K562 (cell line): ENCODE measurements around the gene WWOX. TPM values are rescaled to one million over a fixed set of nuclear protein-coding genes. Genes with fewer than 3 reads are reported as not detected.

Experiments used
- ATAC-seq: fragments of 200-7000 bp; cut with Tn5 transposase; 3 replicates; pipeline ENCODE4 v1.9.1; 2020; ENCODE audit warnings: moderate library complexity
- BruUV-seq: library from RNA; stranded (reverse); fragments of 400-500 nt; replicated peaks from 2 replicates; lab custom pipeline; 2021; lab: Mats Ljungman, UMichigan
- CTCF ChIA-PET: fragments of 300-600 bp; formaldehyde crosslinking; extraction: SDS; loops from one replicate; lab custom pipeline; 2021; ENCODE audit warnings: low intra/inter-chr PET ratio; lab: Yijun Ruan, JAX
- POLR2A ChIA-PET: fragments of 300-600, 350-650 bp; sonication (Branson Sonifier 250); formaldehyde crosslinking; extraction: SDS; loops from one replicate; lab custom pipeline; 2021; ENCODE audit warnings: antibody characterized with exemption, inconsistent platforms; lab: Yijun Ruan, JAX
- DNase-seq, 4 experiments: peaks; one replicate each; pipeline versions ENCODE4 v3.0.0 to v3.0.0-alpha.2; 2011 to 2018; ENCODE audit warnings: low spot score in 3 of 4, mixed read lengths in 3 of 4; ENCODE audit errors: extremely low read depth in 1 of 4
- FAIRE-seq: peaks from 2 replicates; lab custom pipeline; 2011; peaks lifted over from hg19 to GRCh38; lab: Jason Lieb, UNC
- H2AFZ ChIP-seq: 2 replicates; pipeline ENCODE4 v1.6.0; 2011; ENCODE audit warnings: low read depth, low read length, control low read depth, inconsistent platforms
- H3K27ac ChIP-seq: fragments of 200-600 bp; 3 replicates; pipeline ENCODE4 v1.8.0; 2011; ENCODE audit warnings: low read depth, mild to moderate bottlenecking, control low read depth, inconsistent platforms, low read length, moderate library complexity, mixed read lengths; ENCODE audit errors: extremely low read depth
- H3K27me3 ChIP-seq, 2 experiments: fragments of 300-600 bp in 1 of 2; 2 replicates in 1 of 2; 3 replicates in 1 of 2; pipeline versions ENCODE4 v1.6.0 to v1.8.0; 2011; ENCODE audit warnings: inconsistent platforms in 2 of 2, low read length in 2 of 2, mild to moderate bottlenecking in 1 of 2, mixed read lengths in 1 of 2, moderate library complexity in 1 of 2; ENCODE audit not compliant: control insufficient read depth in 2 of 2, insufficient read depth in 2 of 2
- H3K36me3 ChIP-seq: fragments of 300-600 bp; 3 replicates; pipeline ENCODE4 v1.8.0; 2011; ENCODE audit warnings: mild to moderate bottlenecking, low read length, inconsistent platforms; ENCODE audit not compliant: control insufficient read depth, insufficient read depth
- H3K4me1 ChIP-seq, 2 experiments: fragments of 200-600 bp in 1 of 2; replicated peaks in 1 of 2; 2 replicates in 1 of 2; 3 replicates in 1 of 2; pipeline versions ENCODE4 v1.5.1 to v1.8.0; 2011; ENCODE audit warnings: inconsistent platforms in 2 of 2, low read length in 2 of 2, mild to moderate bottlenecking in 1 of 2, mixed read lengths in 1 of 2, moderate library complexity in 1 of 2; ENCODE audit not compliant: control insufficient read depth in 2 of 2, insufficient read depth in 2 of 2
- H3K4me2 ChIP-seq: 2 replicates; pipeline ENCODE4 v1.6.1; 2011; ENCODE audit warnings: low read length, control low read depth, inconsistent platforms, mixed read lengths; ENCODE audit not compliant: insufficient read depth
- H3K4me3 ChIP-seq: fragments of 200-600 bp; sonication (generic), shearing (Covaris generic); 2 replicates; pipeline ENCODE4 v1.5.1; 2016; ENCODE audit warnings: control low read depth, inconsistent platforms
- H3K79me2 ChIP-seq: fragments of 200-600 bp; 3 replicates; pipeline ENCODE4 v1.8.0; 2011; ENCODE audit warnings: low read length, inconsistent platforms; ENCODE audit not compliant: control insufficient read depth, insufficient read depth
- H3K9ac ChIP-seq, 2 experiments: 2 replicates each; pipeline versions ENCODE4 v1.6.0 to v1.6.1; 2011; ENCODE audit warnings: low read depth in 2 of 2, low read length in 2 of 2, control low read depth in 1 of 2, inconsistent platforms in 1 of 2, mild to moderate bottlenecking in 1 of 2, mixed read lengths in 1 of 2; ENCODE audit not compliant: insufficient read depth in 1 of 2
- H3K9me1 ChIP-seq: one replicate; pipeline ENCODE4 v1.6.0; 2011; ENCODE audit warnings: inconsistent platforms, mild to moderate bottlenecking, low read length, moderate library complexity; ENCODE audit not compliant: control insufficient read depth, insufficient read depth
- H3K9me3 ChIP-seq: replicated peaks from 2 replicates; pipeline ENCODE4 v1.5.1; 2011; ENCODE audit warnings: low read depth, low read length, inconsistent platforms; ENCODE audit not compliant: control insufficient read depth, insufficient read depth
- H4K20me1 ChIP-seq: replicated peaks from 2 replicates; pipeline ENCODE4 v1.6.1; 2011; ENCODE audit warnings: low read length, inconsistent platforms, mixed read lengths; ENCODE audit not compliant: control insufficient read depth, insufficient read depth
- GTF2B ChIP-seq: IDR thresholded peaks from 2 replicates; pipeline ENCODE4 v1.6.1; 2011; ENCODE audit not compliant: insufficient read length; ENCODE audit errors: extremely low read depth
- HMG20A ChIP-seq: fragments of 450-650 bp; formaldehyde crosslinking; conservative IDR thresholded peaks from 2 replicates; pipeline ENCODE4 v1.4.0; 2020; ENCODE audit warnings: mild to moderate bottlenecking, mixed read lengths
- ZNF146 ChIP-seq: IDR thresholded peaks from one replicate; pipeline ENCODE4 v1.6.1; 2018; ENCODE audit warnings: missing compliant biosample characterization; ENCODE audit not compliant: unreplicated experiment
- ZNF217 ChIP-seq: sonication (generic); formaldehyde crosslinking; IDR thresholded peaks from 2 replicates; pipeline ENCODE4 v1.8.0; 2022; ENCODE audit warnings: mild to moderate bottlenecking, missing genetic modification reagents
- ZNF398 ChIP-seq: fragments of 250-450 bp; sonication (Bioruptor Pico); IDR thresholded peaks from 2 replicates; pipeline ENCODE4 v1.8.0; 2021; ENCODE audit warnings: moderate library complexity, mild to moderate bottlenecking, inconsistent platforms
- WGBS: fragments of 100-300 bp; shearing (Covaris generic); methylation state at CpG from one replicate; pipeline ENCODE4 v1.1.6; 2016; ENCODE audit warnings: low coverage, mixed read lengths; ENCODE audit not compliant: insufficient coverage; ENCODE audit errors: missing lambda C conversion rate; 5-methylcytosine and 5-hydroxymethylcytosine counted together
- in situ Hi-C: fragments of 300-500 bp; cut with MboI; formaldehyde crosslinking; loops from 4 replicates; pipeline ENCODE4 v1.15.0; 2018; ENCODE audit warnings: inconsistent platforms, mixed read lengths
- intact Hi-C: fragments of 100-400 bp; cut with micrococcal nuclease; formaldehyde crosslinking; loops from 2 replicates; pipeline ENCODE4 v1.14.2; 2022
- polyA plus RNA-seq, 8 experiments: library from polyadenylated mRNA; depleted of rRNA in 4 of 8; stranded (reverse) in 5 of 8; unstranded in 3 of 8; fragments of >200 nt; fragmentation: Nextera tagmentation in 2 of 8; fragmentation: Illumina TruSeq in 1 of 8; extraction: Ambion mirVana in 2 of 8; extraction: Trizol in 1 of 8; gene quantifications; 2 replicates each; pipeline versions ENCODE4 v1.2.1 to v1.2.3, GENCODE V29; 2011 to 2014; ENCODE audit warnings: inconsistent platforms in 1 of 8, missing spikeins in 1 of 8
- total RNA-seq, 7 experiments: library from RNA; depleted of rRNA in 6 of 7; stranded (reverse); fragments of >200 nt in 6 of 7; fragmentation: Illumina TruSeq in 2 of 7; extraction: Trizol in 2 of 7; gene quantifications; 2 replicates each; pipeline versions ENCODE4 v1.2.1 to v1.2.3, GENCODE V29; 2011 to 2021; ENCODE audit warnings: low replicate concordance in 1 of 7

Gene WWOX
- total and polyA plus RNA-seq, 9 of the 15 experiments (the other 6 are each of a cell fraction or from before 2014, with no cell fraction given) = 1.6 to 22.7 (median 8.1) TPM

- Histone ChIP-seq H3K9ac (no peak overlapping the region), H3K36me3 (no peaks in the 10 kb centered on the region), H3K27ac (no peak overlapping the region), H3K9me3 (no peaks in the 10 kb centered on the region; the same call in 1 of the 2 replicates), H3K4me2 (no peak overlapping the region), H3K27me3 (peaks cover 18 to 20% of the 10 kb centered on the region in 2 experiments), H3K4me1 (no peaks in the 10 kb centered on the region), H2AFZ (no peak overlapping the region), H4K20me1 (peaks cover 4% of the 10 kb centered on the region; the same call in 1 of the 2 replicates), H3K4me3 (no peak overlapping the region), H3K79me2 (no peaks in the 10 kb centered on the region), H3K9me1 (no peaks in the 10 kb centered on the region)
- POLR2A ChIA-PET = interaction anchor here (0.6 kb wide), 1 partner anchor 25 kb away, joined by 3 read pairs; no protein-coding TSS in a partner anchor
- no TSS peak for BruUV-seq
- DNase-seq (no peak), FAIRE-seq (no peak), ATAC-seq (no peak)
- in situ Hi-C loops = no loop called here
- WGBS = 1% methylated on average over 4 of the region's 4 CpGs
- intact Hi-C loops = no loop called here
- CTCF ChIA-PET = no interaction called here
- TF ChIP-seq ZNF146 (no peak), ZNF398 (CRISPR knock-in tag) (no peak), HMG20A (CRISPR knock-in tag) (no peak)
Observed at GRCh38 chr16:79072517-79072916, 973.1 kb downstream of the WWOX start.

GRCh38 chr16:79073566-79073965 is 974.1 kb downstream of the WWOX start:
- no peaks in the 10 kb centered on the region for H4K20me1 ChIP-seq
- in situ Hi-C loops = no loop called here
- H3K4me1 ChIP-seq = no peaks in the 10 kb centered on the region
- ChIA-PET POLR2A (no interaction called here), CTCF (no interaction called here)
- no peaks in the 10 kb centered on the region for H3K9me1 ChIP-seq
- H3K36me3 ChIP-seq = no peaks in the 10 kb centered on the region
- DNase-seq (no peak), FAIRE-seq (no peak)
- no peak overlapping the region for H3K4me2 ChIP-seq
- no TSS peak for BruUV-seq
- no peak for TF ChIP-seq GTF2B
- no peak for TF ChIP-seq ZNF217
- TF ChIP-seq, all 486 proteins: peak for 0
- Histone ChIP-seq H2AFZ (no peak overlapping the region), H3K79me2 (no peaks in the 10 kb centered on the region), H3K27me3 (peaks cover 20 to 23% of the 10 kb centered on the region in 2 experiments), H3K9me3 (no peaks in the 10 kb centered on the region), H3K27ac (no peak overlapping the region), H3K9ac (no peak overlapping the region), H3K4me3 (no peak overlapping the region)
- intact Hi-C loops = no loop called here
- 2% methylated on average over 4 of the region's 4 CpGs for WGBS
- ATAC-seq = no peak
